Gastroesophageal sphincter (tissue), 3 donors: Measurements from ENCODE around the gene CSRNP3.

Experiments
- CTCF ChIP-seq, 4 experiments: fragments of 200-600 bp in 2 of 4; fragments of 450-650 bp in 2 of 4; sonication (generic) in 1 of 4; IDR thresholded peaks; one replicate each; pipeline ENCODE4 v1.5.1; 2017 to 2019; ENCODE audit warnings: antibody characterized with exemption in 4 of 4, mild to moderate bottlenecking in 2 of 4, moderate library complexity in 2 of 4
- EP300 ChIP-seq: sonication (generic); formaldehyde crosslinking; IDR thresholded peaks from one replicate; pipeline ENCODE4 v1.6.1; 2017; ENCODE audit warnings: antibody characterized with exemption, mild to moderate bottlenecking
- POLR2A ChIP-seq, 2 donors: fragments of 450-650 bp; IDR thresholded peaks; one replicate each; pipeline ENCODE4 v1.6.1; 2017; ENCODE audit warnings: antibody characterized with exemption in 2 of 2, mild to moderate bottlenecking in 2 of 2, moderate library complexity in 1 of 2

GRCh38 chr2:165686800-165687199 lies 217.3 kb downstream of the CSRNP3 start:
- TF ChIP-seq POLR2A (IDR thresholded peaks at IDR 0.05) (no peak), CTCF (IDR thresholded peaks at IDR 0.05) (no peak), EP300 (no peak)
